ENCODE measurements around the gene LONP1.
"Not testable (repeated sequence)": the region's sequence is repeated elsewhere in the genome, so short reads cannot be mapped to it uniquely, and the experiment has no call there.

The LONP1 gene

GRCh38 chr19:5706876-5707573 is 12.9 kb downstream of the LONP1 start:
- TF ChIP-seq CTCF (IDR thresholded peaks at IDR 0.05; ENCODE audit: unreplicated experiment in 3 of 3) = no peak
- H3K4me1 Mint-ChIP-seq = no peaks in the 10 kb centered on the region

GRCh38 chr19:5705552-5705951 is 14.4 kb downstream of the LONP1 start:
- no peaks in the 10 kb centered on the region for H3K4me1 Mint-ChIP-seq
- H3K9me3 Mint-ChIP-seq = peaks cover 3% of the 10 kb centered on the region
- no peaks in the 10 kb centered on the region for H3K27me3 Mint-ChIP-seq (ENCODE audit: low read depth)
- no peak overlapping the region for H3K27ac Mint-ChIP-seq
- H3K36me3 Mint-ChIP-seq (ENCODE audit: low read depth) = peaks cover 44% of the 10 kb centered on the region
- no peak overlapping the region for H3K4me3 Mint-ChIP-seq
- no peak for TF ChIP-seq CTCF (IDR thresholded peaks at IDR 0.05; ENCODE audit: unreplicated experiment in 3 of 3)

More at GRCh38 chr19:5706876-5707573, 12.9 kb downstream of the LONP1 start:
- no peak overlapping the region for H3K27ac Mint-ChIP-seq
- H3K9me3 Mint-ChIP-seq = peaks cover 3% of the 10 kb centered on the region
- no peaks in the 10 kb centered on the region for H3K27me3 Mint-ChIP-seq (ENCODE audit: low read depth)
- peaks cover 33% of the 10 kb centered on the region for H3K36me3 Mint-ChIP-seq (ENCODE audit: low read depth)
- no peak overlapping the region for H3K4me3 Mint-ChIP-seq

GRCh38 chr19:5703819-5704818 is 15.8 kb downstream of the LONP1 start:
- Mint-ChIP-seq H3K27me3 (ENCODE audit: low read depth) (no peaks in the 10 kb centered on the region), H3K4me3 (no peak overlapping the region), H3K36me3 (ENCODE audit: low read depth) (peaks cover 49% of the 10 kb centered on the region), H3K4me1 (no peaks in the 10 kb centered on the region), H3K27ac (no peak overlapping the region), H3K9me3 (peaks cover 3% of the 10 kb centered on the region)
- TF ChIP-seq CTCF (IDR thresholded peaks at IDR 0.05; ENCODE audit: unreplicated experiment in 3 of 3) = no peak

- not testable (repeated sequence) for H3K27me3 Mint-ChIP-seq (ENCODE audit: low read depth); H3K4me1 Mint-ChIP-seq; H3K27ac Mint-ChIP-seq; H3K9me3 Mint-ChIP-seq; H3K4me3 Mint-ChIP-seq
- H3K36me3 Mint-ChIP-seq (ENCODE audit: low read depth) = peaks cover 53% of the 10 kb centered on the region
Measured at GRCh38 chr19:5702053-5702410, 17.9 kb downstream of the LONP1 start.

GRCh38 chr19:5700455-5701092 is 19.4 kb downstream of the LONP1 start:
- Mint-ChIP-seq H3K27ac (no peak overlapping the region), H3K36me3 (ENCODE audit: low read depth) (peaks cover 44% of the 10 kb centered on the region), H3K27me3 (ENCODE audit: low read depth) (no peaks in the 10 kb centered on the region), H3K9me3 (peaks cover 3% of the 10 kb centered on the region), H3K4me1 (no peaks in the 10 kb centered on the region), H3K4me3 (no peak overlapping the region)
- no peak for TF ChIP-seq CTCF (IDR thresholded peaks at IDR 0.05; ENCODE audit: unreplicated experiment in 3 of 3)
